HG02798 (cell line): ENCODE data around the gene DNAH10.

Experiments
- ATAC-seq: cut with Tn5 transposase; IDR thresholded peaks from one replicate; pipeline ENCODE4 v1.9.1; 2021; ENCODE audit warnings: mild to moderate bottlenecking; ENCODE audit not compliant: unreplicated experiment, poor library complexity

DNAH10 gene

DNA sequence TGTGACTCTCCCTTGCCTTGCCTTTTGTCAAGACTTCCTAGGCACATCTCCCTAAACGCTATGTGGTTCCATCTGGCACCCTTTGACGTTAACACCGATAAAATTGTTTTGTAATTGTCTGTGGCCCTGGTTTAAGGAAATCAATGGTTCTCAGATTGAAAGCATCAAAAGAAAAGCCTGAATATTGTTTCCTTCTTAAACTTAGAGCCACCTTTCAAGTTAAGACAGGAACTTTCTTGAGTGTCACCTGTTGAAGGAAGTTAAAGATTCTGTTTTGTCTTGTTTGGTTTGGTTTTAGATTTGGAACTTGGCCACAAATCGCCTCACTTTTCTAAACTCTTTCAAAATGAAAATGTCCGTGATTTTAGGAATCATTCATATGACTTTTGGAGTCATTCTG, 14.8 kb upstream of the DNAH10 start:
- no peak for ATAC-seq

DNA sequence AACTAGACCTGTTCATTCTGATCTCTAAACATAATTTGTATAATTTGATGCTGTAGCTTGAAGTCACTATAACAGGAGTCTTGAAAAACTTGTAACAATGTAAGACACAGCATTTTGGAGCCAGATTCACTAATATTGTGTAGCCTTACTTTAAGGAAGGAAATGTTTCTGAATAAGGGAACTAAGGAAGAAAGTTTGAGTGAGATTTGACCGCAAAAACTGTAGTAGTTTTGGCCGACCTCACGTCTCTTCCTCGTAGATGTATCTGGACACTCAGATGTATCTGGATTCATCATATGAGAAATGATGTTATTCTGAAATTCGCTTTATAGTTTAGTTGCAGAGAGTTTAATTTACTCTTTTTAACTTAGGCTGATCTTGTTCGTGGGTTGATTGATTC, 13.9 kb upstream of the DNAH10 start:
- ATAC-seq, result no peak

DNA sequence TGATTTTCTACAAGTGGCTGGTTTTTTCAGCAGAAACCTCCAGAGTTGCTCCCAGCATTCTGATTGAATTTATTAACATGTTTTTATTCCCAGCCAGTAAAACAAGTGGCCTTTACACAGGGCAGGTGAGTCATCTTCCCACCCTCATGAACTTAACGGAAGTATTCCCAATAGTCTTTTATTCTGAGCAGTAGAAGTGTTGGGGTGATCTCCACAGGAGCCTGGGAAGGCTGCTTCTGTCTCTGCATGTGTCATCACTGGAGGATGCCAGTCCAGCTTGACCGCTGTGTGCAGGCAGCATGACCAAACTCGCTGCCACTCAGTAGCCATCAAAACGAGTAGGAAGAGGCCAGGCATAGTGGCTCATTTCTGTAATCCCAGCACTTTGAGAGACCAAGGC, 13.4 kb upstream of the DNAH10 start:
- ATAC-seq, result no peak

DNA sequence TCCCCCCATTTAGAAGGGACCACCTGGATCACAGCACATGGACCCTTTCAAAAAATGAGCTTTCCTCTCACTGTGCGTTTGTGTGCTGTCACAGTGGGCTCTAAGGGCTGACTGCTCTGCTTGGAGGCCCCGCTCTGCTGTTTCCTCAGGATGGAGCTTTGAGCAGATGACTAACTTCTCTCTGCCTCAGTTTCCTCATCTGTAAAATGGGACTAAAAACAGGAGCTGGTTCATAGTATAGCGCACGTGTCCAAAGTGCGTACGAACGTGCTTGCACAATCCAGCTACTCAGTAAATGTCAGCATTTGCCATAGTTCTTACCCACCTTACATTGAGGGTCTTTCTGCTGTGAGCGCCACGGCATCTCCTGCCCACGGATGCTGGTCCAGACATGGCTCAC, 12.7 kb upstream of the DNAH10 start:
- no peak for ATAC-seq

DNA sequence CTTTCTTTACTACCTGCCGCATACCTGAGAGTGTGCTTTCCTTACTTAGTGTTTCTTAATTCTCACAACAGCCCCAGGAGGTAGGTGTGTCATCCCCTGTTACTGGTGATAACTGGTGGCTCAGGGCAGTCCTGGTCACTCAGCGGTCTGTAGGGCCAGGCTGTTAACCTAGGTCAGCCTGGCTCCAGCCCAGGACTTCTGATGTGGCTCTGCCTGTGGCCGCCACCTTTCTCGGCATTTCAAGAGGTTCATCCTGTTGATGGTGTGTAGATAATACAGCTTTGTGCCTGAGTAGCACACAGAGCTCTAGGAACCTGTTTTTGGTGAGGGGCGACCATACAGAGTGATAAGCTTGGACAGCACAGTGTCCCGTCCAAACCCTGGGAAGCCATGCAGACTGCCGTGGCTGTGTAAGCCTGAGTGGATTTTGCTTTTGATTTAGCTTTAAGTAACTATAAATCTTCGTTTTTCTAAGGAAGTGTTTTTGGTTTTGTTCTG, 11.9 kb upstream of the DNAH10 start:
- ATAC-seq, result no peak

DNA sequence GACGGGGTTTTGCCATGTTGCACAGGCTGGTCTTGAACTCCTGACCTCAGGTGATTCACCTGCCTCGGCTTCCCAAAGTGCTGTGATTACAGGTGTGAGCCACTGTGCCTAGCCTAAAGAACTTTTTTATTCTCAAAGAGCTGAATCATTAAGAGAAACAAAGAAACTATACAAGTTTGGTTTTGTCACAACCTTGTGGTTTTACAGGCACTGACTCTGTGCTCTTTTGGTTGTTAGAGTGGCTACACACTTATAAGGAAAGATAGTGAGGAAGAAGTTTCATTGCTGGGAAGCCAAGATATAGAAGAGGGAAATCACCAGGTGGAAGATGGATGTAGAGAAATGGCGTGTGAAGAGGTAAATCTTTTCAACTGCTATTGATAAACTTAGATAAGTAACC, 10.1 kb upstream of the DNAH10 start:
- ATAC-seq, result no peak

DNA sequence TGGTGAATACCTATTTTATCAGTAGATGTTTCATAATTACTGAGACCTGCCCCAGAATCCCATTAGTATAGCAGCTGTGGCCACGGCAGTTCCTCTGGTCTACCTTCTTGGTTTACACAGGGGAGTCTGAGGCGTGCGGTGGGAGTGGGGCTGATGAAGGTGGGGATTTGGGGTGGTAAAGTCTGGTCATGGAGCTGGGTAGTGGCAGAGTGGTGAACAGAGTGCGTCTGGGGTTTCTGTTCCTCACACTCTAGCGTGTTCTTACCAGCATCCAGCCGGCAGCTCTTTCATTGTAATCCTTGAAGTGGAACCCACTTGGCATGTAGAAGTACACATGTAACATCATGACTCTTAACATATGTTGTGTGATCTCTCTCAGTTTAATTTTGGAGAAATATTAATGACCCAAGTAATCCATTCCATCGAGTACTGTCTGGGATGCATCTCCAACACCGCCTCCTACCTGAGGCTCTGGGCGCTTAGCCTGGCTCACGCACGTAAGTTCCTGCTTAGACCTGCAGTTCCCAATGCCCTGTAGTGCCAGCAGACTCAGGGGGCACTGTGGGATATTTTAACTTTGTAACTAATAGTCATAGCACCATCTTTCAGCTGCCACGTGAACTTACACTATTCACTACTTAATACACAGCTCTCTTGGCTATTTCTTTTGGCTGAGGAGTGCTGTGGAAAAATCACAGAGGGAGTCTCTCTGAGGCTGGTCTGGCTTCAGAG, 7.9 kb upstream of the DNAH10 start:
- ATAC-seq, result no peak

DNA sequence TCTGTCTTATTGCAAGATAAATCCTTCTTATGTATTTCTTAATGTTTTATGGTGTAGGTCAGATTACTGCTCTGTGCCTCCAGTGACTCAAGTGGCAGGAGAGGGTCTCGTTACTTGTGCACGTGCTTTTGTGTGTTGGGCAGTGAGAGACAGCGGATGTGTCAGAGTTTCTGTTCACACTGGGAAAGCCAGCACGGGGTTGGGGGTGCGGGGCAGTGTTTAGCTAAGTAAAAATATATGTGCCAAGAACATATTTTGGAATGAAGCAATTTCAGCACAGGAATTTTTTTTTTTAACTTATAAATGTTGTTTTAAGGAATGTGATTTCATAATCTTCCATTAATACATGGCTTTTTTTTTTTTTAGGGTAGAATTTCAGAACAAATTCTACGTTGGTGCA, 4.5 kb upstream of the DNAH10 start:
- ATAC-seq, result no peak

DNA sequence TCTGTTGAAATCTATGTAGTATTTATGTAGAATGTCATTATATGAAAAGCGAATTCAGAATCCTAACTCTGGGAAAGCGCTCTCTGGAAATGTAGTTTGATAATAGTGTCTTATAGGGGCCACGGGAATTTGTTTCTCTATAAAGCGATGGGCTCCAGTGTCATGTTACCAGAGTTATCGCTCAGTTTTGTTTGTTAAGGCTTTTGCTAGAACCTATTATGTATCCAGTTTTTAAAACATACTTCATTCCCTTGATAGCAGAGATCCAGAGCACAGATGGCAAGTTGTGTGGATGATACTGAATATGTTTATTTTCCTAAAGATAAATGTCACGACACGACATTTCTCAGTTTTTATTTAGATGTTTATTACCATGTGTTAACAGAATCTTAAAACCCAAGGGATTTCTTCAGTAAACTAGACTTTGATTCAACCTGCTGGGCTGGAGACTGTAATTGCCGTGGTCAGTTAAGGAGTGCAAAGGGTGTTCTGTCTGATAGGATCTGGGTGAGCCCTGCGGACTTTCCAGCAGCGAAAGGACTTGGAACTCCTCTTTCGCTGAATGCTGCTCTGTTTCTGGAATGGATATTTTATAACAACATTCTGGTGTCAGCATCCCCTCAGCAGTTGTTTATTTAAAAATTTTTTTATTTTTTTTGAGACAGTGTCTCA, 1.7 kb upstream of the DNAH10 start:
- ATAC-seq, result no peak

DNA sequence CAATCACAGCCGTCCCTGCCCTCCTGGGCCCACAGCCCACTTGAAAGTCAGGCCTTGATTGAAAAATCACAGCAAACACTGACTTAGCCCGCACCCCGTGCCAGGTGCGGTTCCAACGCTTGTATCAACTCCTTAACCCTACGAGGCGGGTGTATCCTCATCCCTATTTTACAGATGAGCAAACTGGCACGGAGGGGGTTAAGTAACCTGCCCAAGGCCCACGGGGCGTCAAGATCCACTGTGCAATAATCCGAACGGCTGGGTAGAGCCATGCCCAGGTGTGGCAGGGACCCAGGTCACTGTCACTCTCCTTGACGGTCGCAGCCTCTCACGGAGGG, 583 bp downstream of the DNAH10 start:
- ATAC-seq, result no peak

DNA sequence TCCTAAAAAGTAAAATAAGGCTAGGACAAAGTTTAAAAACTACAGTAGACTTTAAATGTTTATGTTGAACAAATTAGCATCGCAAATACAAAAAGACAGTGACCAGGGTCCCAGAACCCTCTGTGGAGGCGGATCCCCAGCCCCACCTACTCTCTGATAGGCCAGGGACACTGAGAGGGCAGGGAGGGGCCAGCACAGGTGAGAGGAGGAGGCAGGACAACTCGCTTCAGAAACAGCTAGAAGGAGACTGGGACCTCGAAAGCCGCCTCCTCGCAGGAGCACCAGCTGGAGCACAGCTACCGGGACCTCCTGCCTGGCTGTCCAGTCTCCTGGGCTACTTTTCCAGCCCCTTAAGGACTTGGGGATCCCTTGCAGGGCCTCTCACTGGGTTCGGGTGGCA, 992 bp downstream of the DNAH10 start:
- ATAC-seq, result no peak

DNA sequence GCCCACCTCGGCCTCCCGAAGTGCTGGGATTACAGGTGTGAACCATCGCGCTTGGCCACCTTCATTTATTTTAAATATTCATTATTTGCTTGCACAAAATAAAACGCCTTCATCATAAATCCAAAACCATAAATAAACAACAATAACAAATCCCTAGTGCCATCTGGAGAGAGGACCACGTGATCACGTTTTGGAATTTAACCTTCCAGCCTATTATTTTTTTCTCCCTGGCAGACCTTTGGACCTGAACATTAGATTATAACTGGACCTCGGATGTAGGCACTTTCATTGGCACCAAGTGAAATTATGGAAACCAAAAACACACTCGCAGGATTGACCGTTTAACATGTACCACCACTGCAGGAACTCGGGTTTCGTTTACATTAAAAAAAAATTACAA, 2.0 kb downstream of the DNAH10 start:
- no peak for ATAC-seq

DNA sequence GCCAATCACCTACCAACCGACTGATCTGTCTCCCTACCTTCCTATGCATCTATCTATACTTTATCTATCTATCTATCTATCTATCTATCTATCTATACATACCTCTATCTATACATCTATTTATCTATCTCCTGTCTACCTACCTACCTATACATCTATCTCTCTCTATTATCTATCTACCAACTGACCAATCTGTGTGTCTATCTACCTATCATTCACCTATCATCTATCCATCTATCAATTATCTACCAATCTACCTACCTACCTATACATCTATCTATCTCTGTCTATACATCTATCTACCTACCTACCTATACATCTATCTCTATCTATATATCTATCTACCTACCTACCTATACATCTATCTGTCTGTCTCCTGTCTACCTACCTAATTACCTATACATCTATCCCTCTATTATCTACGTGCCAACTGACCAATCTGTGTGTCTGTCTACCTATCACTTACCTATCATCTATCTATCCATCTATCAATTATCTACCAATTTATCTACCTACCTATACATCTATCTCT, 3.5 kb downstream of the DNAH10 start:
- no peak for ATAC-seq

DNA sequence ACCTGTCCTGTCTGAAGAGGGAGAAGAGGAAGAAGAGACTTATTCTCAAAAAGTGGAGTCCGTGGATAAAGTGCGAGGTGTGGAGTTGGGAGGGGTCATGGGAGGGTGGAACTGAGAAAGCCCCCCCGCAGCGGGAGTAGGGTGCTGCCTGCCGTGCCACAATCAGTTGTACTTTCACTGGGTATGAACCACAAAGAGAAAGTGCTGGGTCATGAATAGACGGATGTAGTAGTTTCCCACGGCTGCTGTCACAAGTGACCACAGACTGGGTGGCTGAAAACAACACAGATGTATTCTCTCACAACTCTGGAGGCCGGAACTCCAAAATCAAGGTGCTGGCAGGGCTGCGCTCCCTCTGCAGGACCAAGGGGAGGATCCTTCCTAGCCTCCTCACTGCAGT, 5.5 kb downstream of the DNAH10 start:
- peak; percentile 58 for ATAC-seq

DNA sequence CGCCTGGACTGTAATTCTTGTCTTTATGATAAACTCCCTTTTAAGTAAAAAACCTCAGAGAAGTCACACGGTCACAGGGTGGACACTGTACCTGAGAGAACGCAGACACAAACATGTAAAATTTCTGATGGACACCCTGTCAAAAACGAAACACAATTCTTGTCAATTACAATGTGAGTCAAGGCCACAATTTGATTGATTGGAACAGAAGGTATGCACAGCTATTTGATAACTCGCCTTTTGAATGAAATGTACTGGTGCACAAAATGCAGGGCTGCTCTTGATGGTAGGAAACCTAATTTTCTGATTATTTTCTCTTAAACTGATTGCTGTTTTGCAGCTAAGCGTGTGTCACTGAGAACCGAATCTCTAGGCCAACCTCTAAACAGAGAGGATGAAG, 9.2 kb downstream of the DNAH10 start:
- no peak for ATAC-seq

DNA sequence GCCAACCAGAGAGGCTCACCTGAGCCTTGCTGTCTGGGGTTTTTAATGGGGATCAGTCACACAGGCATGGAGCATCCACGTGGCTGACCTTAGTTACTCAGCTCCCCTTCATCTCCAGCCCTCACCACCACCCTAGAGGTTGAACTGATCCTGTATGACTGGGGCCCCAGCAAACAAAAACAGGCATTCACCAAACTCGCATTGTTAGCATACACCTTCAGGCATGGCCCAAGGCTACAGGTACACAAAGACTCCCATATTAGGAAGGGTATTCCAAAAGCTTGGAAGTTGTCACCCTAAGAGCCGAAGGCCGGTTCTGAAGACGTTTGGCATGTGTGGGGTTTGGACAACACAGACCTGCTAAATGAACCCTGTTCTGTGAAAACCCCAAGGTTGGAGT, 10.0 kb downstream of the DNAH10 start:
- ATAC-seq, result no peak

DNA sequence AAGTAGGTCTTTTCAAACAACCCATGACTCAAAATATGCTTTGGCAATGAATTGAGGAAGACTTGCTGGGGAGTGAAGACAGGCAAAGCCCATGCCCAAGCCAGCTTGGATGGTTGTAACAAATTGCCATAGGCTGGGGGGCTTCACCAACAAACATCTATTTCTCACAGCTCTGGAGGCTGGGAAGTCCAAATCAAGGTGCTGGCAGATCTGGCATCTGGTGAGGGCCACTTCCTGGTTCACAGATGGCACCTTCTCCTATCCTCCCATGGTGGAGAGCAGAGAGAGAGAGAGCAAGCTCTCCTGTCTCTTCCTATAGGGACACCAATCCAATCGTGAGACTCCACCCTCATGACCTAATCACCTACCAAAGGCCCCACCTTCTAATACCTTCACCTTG, 11.3 kb downstream of the DNAH10 start:
- ATAC-seq, result no peak

DNA sequence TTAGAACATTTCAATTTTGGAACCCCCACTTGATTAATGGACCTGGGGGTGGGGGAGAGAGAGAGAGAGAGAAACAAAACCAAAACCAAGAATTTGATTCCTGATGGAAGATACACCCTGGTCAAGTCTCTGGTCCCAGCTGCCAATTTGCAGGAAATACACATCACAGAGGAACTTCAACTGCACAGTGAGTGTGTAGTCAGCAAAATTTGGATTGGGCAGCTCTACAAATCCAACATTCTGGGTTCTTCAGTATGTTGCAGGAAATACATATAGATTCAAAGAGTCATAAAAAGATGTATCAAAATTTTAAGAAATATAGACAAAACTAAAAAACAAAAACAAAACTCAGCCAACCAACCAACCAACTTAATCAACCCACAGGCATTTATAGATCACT, 17.4 kb downstream of the DNAH10 start:
- ATAC-seq, result no peak

DNA sequence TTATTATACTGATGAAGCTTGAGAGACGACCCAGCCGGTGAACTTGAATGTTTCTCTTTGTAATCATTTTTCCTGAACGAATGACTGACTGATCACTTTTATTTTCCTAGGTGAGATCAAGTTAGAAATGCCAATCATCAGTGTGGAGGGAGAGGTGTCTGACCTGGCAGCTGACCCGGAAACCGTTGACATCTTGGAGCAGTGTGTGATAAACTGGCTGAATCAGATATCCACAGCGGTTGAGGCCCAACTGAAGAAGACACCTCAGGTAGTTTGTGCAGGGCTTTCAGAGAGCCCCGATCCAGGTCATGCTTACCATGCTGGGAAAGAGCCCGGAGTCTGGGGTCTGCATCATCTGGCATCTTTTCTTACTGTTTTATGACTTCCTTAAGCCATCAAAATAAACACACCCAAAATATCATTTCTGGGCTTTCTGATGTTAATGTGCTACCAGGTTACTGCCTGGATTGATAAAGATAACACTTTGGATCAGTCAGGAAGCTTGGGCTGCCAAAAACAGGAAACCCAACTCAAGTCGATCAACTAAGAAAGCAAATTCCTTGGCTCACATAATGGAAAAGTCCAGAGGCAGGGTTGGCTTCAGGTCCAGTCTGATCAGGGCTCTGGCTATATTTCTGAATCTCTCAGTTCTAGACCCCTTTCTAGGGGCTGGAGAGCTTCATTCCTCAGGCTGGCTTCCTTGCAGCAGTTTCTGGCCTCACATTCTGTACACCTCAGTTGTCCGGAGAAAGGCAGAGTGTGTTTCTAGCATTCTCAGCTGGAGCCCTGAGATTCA, 21.1 kb downstream of the DNAH10 start:
- no peak for ATAC-seq

DNA sequence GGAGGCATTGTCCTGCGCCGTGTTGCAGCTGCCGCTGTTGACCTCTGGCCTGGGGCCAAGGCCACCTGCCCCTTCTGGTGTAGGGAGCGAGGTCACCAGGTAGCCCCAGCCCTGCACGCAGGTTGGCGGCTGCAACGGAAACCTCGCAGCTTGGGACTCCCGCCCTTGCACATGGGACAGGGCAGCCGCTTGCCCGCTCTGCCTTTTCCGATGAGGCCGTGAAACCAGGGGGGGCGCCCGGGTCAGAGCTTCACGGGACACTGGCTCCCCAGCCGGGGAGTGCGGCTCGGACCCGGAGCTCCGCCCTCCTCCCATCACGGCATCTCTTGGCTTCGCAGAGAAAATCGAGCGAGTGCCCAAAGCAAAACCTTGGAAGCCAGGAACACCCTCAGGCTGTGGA, 25.4 kb downstream of the DNAH10 start:
- no peak for ATAC-seq

DNA sequence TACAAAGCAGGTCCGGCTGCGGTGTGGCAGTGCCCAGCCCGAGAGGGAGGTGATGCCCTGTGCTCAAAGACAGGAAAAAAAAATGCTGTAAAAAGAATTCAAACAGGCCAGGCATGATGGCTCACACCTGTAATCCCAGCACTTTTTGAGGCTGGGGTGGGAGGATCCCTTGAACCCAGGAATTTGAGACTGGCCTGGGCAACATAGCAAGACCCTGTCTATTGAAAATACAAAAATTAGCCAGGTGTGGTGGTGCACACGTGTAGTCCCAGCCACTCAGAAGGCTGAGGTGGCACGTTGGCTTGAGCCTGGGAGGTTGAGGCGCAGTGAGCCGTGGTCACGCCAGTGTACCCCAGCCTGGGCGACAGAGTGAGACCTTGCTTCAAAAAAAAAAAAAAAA, 26.4 kb downstream of the DNAH10 start:
- no peak for ATAC-seq
